Natural killer cell (primary cell): ENCODE data around the gene SLC22A23. TPM values are rescaled to one million over a fixed set of nuclear protein-coding genes. Genes with fewer than 3 reads are reported as not detected.

ENCODE experiments used
- ATAC-seq, 3 donors: fragments of 150-1000 bp in 2 of 3; fragments of 200-7000 bp in 1 of 3; cut with Tn5 transposase; 1 replicate in 1 of 3; 2 replicates in 2 of 3; pipeline ENCODE4 v1.10.0; 2021; ENCODE audit warnings: mild to moderate bottlenecking in 2 of 3, moderate library complexity in 2 of 3
- DNase-seq, 2 donors: peaks; one replicate each; pipeline versions ENCODE4 v3.0.0 to v3.0.0-alpha.2; 2013 to 2021; ENCODE audit warnings: mixed read lengths in 1 of 2
- H3K27ac ChIP-seq: one replicate; pipeline ENCODE4 v1.5.1; 2013; ENCODE audit warnings: mild to moderate bottlenecking, low read length
- H3K27me3 ChIP-seq: one replicate; pipeline ENCODE4 v1.6.1; 2013; ENCODE audit warnings: low read length; ENCODE audit not compliant: control insufficient read depth, insufficient read depth
- H3K36me3 ChIP-seq: one replicate; pipeline ENCODE4 v1.6.1; 2013; ENCODE audit warnings: low read length; ENCODE audit not compliant: control insufficient read depth, insufficient read depth
- H3K4me1 ChIP-seq: one replicate; pipeline ENCODE4 v1.6.1; 2013; ENCODE audit warnings: low read length; ENCODE audit not compliant: control insufficient read depth, insufficient read depth
- H3K4me3 ChIP-seq: one replicate; pipeline ENCODE4 v1.5.1; 2013; ENCODE audit warnings: low read length
- H3K9me3 ChIP-seq: one replicate; pipeline ENCODE4 v1.6.1; 2013; ENCODE audit warnings: low read length; ENCODE audit not compliant: control insufficient read depth, insufficient read depth
- H3K27ac Mint-ChIP-seq, 2 donors: one replicate each; pipeline ENCODE4 v1.8.0; 2022; ENCODE audit warnings: mild to moderate bottlenecking in 2 of 2, mixed read lengths in 2 of 2, moderate library complexity in 1 of 2
- H3K27me3 Mint-ChIP-seq, 2 donors: one replicate each; pipeline ENCODE4 v1.8.0; 2022; ENCODE audit warnings: low read depth in 2 of 2, mixed read lengths in 2 of 2
- H3K36me3 Mint-ChIP-seq: one replicate; pipeline ENCODE4 v1.8.0; 2022; ENCODE audit warnings: mixed read lengths
- H3K4me1 Mint-ChIP-seq, 2 donors: one replicate each; pipeline ENCODE4 v1.8.0; 2022; ENCODE audit warnings: mixed read lengths in 2 of 2
- H3K4me3 Mint-ChIP-seq: one replicate; pipeline ENCODE4 v1.8.0; 2022; ENCODE audit warnings: mild to moderate bottlenecking, moderate library complexity, mixed read lengths
- H3K9me3 Mint-ChIP-seq, 2 donors: one replicate each; pipeline ENCODE4 v1.8.0; 2022; ENCODE audit warnings: mixed read lengths in 2 of 2
- CTCF ChIP-seq: fragments of 200-600 bp; IDR thresholded peaks from one replicate; pipeline ENCODE4 v1.8.0; 2022; ENCODE audit warnings: antibody characterized with exemption
- WGBS: methylation state at CpG from one replicate; pipeline ENCODE4 v1.1.7; 2013; ENCODE audit warnings: missing lambda C conversion rate; ENCODE audit not compliant: insufficient coverage; 5-methylcytosine and 5-hydroxymethylcytosine counted together
- intact Hi-C: fragments of 100-400 bp; cut with micrococcal nuclease; formaldehyde crosslinking; loops from one replicate; pipeline ENCODE4 v1.14.2; 2022
- total RNA-seq, 4 donors: library from RNA; stranded (reverse); fragments of 120-200 nt in 1 of 4; gene quantifications; one replicate each; pipeline versions ENCODE4 v1.2.3 to v1.2.4, GENCODE V29; 2013 to 2022

The SLC22A23 gene
- under 1 TPM; 0.24 to 0.79 (median 0.38) TPM for total RNA-seq
- 0.41 TPM for total RNA-seq (2013)

GRCh38 chr6:3456898-3457709 lies at the start of gene SLC22A23:
SLC22A23 (minus strand) TSS chr6:3457050; CDS start chr6:3456559, 491 bp downstream.
- intact Hi-C loops: no loop called here
- Histone ChIP-seq H3K27ac (no peak within 1 kb of the TSS), H3K36me3 (no peaks in the 10 kb centered on the region), H3K4me3 (no peak within 1 kb of the TSS), H3K4me1 (peaks cover 14% of the 10 kb centered on the region), H3K27me3 (peaks cover 28% of the 10 kb centered on the region), H3K9me3 (no peaks in the 10 kb centered on the region)
- no peaks in the 10 kb centered on the region for H3K36me3 Mint-ChIP-seq
- peak; percentile 24 to 87 for DNase-seq
- peak; percentile 53 to 74 (median 74) for ATAC-seq
- H3K4me3 Mint-ChIP-seq: peak within 1 kb of the TSS; percentile 81
- WGBS: under 1% methylated on average over 91 of the region's 97 CpGs
- no peak within 1 kb of the TSS for H3K27ac Mint-ChIP-seq
- peak; percentile 42 for TF ChIP-seq CTCF
- peaks cover 29 to 46% of the 10 kb centered on the region in 2 donors for H3K27me3 Mint-ChIP-seq
- H3K9me3 Mint-ChIP-seq: no peaks in the 10 kb centered on the region
- H3K4me1 Mint-ChIP-seq: peaks cover 7% of the 10 kb centered on the region in 2 donors

DNA sequence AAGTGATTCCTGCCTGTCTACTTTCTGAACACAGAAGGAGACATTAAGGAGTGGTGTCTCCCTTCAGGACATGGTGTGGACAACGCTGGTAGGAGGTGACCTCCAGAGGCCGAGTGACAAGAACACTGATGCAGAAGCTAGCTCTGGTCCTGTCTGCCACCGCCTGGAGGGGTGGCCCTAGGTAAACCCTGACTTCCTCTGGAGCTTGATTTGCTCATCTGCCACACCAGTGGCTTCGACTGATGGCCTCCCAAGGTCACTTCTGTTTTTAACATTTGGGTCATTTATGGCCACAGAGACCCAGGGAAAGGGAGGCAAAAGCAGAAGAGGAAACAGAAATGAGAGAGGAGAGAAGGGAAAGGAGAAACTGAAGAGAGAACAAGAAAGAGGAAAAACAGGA lies 49.4 kb upstream of the SLC22A23 start:
- no peak for ATAC-seq
- peaks cover 2 to 24% of the 10 kb centered on the region in 2 donors for H3K27me3 Mint-ChIP-seq

DNA sequence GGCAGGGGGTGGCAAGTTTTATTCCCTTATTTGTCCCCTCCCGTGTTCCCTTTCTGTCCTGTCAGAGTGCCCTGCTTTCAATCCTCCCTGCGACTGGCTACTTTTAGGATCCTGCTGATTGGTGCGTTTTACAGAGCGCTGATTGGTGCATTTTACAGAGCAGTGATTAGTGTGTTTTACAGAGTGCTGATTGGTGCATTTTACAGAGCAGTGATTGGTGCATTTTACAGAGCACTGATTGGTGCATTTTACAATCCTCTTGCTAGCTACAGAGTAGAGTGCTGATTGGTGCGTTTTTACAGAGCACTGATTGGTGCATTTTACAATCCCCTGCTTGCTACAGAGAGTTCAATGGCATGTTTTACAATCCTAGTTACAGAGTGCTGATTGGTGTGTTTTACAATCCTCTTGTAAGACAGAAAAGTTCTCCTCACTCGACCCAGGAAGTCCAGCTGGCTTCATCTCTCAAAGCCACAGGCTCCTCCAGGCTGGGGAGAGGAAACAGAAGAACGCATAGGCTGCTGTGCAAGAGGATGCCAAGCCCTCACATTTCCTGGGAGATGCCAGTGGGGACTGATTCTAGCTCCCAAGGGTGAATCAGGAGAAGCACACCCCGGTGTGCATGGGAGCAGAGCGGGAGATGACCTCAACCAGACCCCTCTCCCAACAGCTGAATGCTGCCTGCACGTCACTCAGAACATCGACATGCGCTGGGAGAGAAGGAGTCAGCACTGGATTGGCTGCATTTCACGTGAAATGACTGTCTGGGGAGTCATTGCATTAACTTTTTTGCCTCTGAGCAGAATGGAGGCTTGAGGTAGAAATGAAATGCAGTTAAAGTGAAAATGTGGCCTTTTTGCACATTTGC lies 48.3 kb upstream of the SLC22A23 start:
- no peak overlapping the region for H3K27ac ChIP-seq
- no peaks in the 10 kb centered on the region for H3K27me3 ChIP-seq
- TF ChIP-seq CTCF: no peak
- no peak overlapping the region for H3K4me3 Mint-ChIP-seq
- H3K4me1 ChIP-seq: no peaks in the 10 kb centered on the region
- intact Hi-C loops: no loop called here
- H3K36me3 ChIP-seq: no peaks in the 10 kb centered on the region
- no peaks in the 10 kb centered on the region for H3K36me3 Mint-ChIP-seq
- no peaks in the 10 kb centered on the region for H3K9me3 Mint-ChIP-seq
- H3K4me1 Mint-ChIP-seq: no peaks in the 10 kb centered on the region
- WGBS: 87% methylated on average over 13 of the region's 13 CpGs
- peaks cover 2 to 19% of the 10 kb centered on the region in 2 donors for H3K27me3 Mint-ChIP-seq
- no peak for DNase-seq
- no peaks in the 10 kb centered on the region for H3K9me3 ChIP-seq
- no peak for ATAC-seq
- no peak overlapping the region for H3K4me3 ChIP-seq
- H3K27ac Mint-ChIP-seq: no peak overlapping the region

More for the DNA sequence above, 49.4 kb upstream of the SLC22A23 start:
- intact Hi-C loops: no loop called here
- Mint-ChIP-seq H3K27ac (no peak overlapping the region), H3K4me3 (no peak overlapping the region), H3K4me1 (no peaks in the 10 kb centered on the region), H3K36me3 (no peaks in the 10 kb centered on the region), H3K9me3 (no peaks in the 10 kb centered on the region)
- H3K4me1 ChIP-seq: no peaks in the 10 kb centered on the region
- no peaks in the 10 kb centered on the region for H3K27me3 ChIP-seq
- 59% methylated on average over 4 of the region's 4 CpGs for WGBS
- H3K36me3 ChIP-seq: no peaks in the 10 kb centered on the region
- no peak for DNase-seq
- H3K9me3 ChIP-seq: no peaks in the 10 kb centered on the region
- TF ChIP-seq CTCF: no peak
- H3K27ac ChIP-seq: no peak overlapping the region
- no peak overlapping the region for H3K4me3 ChIP-seq
